Stimulated activated naive B cell treated with anti-CD40 and anti-IgM and Interleukin-4, amounts not matched to agents 10 μg/mL and 1 μg/mL and 100 μg/mL, for 72 hours (primary cell): Measurements from ENCODE around the gene SUPT7L.
"Not testable (repeated sequence)": the region's sequence is repeated elsewhere in the genome, so short reads cannot be mapped to it uniquely, and the experiment has no call there.

Experiments
- ATAC-seq, 2 donors: fragments of 150-1000 bp; cut with Tn5 transposase; replicated peaks; 2 replicates each; pipeline ENCODE4 v1.10.0; 2021; ENCODE audit warnings: moderate library complexity in 1 of 2
- DNase-seq: peaks from one replicate; pipeline ENCODE4 v3.0.0; 2021
- H3K27ac Mint-ChIP-seq: one replicate; pipeline ENCODE4 v1.8.0; 2022; ENCODE audit warnings: mild to moderate bottlenecking, mixed read lengths
- H3K27me3 Mint-ChIP-seq, 2 donors: one replicate each; pipeline ENCODE4 v1.8.0; 2022; ENCODE audit warnings: mixed read lengths in 2 of 2
- H3K36me3 Mint-ChIP-seq, 2 donors: one replicate each; pipeline ENCODE4 v1.8.0; 2022; ENCODE audit warnings: mixed read lengths in 2 of 2, mild to moderate bottlenecking in 1 of 2
- H3K4me1 Mint-ChIP-seq, 2 donors: one replicate each; pipeline ENCODE4 v1.8.0; 2022; ENCODE audit warnings: mixed read lengths in 2 of 2, mild to moderate bottlenecking in 1 of 2
- H3K4me3 Mint-ChIP-seq, 2 donors: one replicate each; pipeline ENCODE4 v1.8.0; 2022; ENCODE audit warnings: mild to moderate bottlenecking in 2 of 2, mixed read lengths in 2 of 2, moderate library complexity in 1 of 2
- H3K9me3 Mint-ChIP-seq, 2 donors: one replicate each; pipeline ENCODE4 v1.8.0; 2022; ENCODE audit warnings: mixed read lengths in 2 of 2, mild to moderate bottlenecking in 1 of 2

The SUPT7L gene

DNA sequence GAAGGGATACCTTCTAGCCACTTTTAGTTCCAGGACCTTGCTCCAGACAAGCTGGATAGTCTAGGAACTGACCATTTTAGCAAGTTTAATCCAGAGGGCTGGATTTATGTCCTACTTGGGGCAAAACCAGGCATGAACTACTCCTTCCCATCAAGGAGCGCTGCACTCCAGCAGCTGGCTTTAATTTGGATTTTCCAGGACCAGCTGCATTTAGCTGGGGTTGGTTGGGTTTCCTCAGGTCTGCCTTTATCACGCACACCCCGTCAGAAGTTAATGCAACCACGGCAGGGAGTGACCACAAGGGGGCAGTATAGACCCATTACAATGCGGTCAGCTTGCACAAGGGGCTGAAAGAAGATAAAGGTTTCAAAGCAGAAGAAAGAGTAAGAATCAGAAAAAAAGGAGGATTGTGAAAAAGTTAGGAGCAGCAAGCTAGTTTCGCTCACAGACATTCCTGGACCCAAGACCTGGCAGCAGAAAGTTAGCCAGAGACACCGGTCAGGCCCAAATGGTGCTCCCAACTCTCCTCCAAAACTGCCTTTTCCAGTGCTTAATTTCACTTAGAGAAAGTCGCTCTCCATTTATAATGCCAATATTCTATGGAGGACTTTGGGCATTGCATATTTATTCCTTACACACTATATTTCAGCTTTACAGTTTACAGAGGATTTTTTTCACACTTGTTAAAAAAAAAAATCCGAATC, 40.4 kb upstream of the SUPT7L start:
- peak; percentile 73 for DNase-seq
- Mint-ChIP-seq H3K9me3 (no peaks in the 10 kb centered on the region), H3K27me3 (peaks cover 0 to 8% of the 10 kb centered on the region in 2 donors), H3K27ac (no peak overlapping the region), H3K4me3 (no peak overlapping the region), H3K4me1 (peaks cover 2 to 6% of the 10 kb centered on the region in 2 donors), H3K36me3 (peaks cover under 1 to 2% of the 10 kb centered on the region in 2 donors)
- peak; percentile 93 to 96 for ATAC-seq

DNA sequence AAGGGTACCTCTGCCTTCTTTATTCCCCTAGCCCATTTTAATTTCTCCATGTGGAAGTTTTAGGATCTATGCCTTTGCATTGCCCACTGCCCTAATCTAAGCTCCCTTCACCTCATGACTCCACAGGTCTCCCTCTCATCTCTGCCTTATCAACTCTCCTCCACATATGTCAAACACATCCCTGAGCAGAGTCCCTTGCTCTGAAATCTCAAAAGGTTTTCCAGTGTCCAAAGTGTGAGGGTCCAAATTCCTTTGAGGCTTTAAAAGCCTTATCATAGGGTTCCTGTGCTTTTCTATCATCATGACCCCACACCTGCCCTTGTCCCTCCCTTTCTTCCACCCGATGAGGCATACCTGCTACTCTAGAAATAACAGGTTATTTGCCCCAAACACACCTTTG, 38.9 kb upstream of the SUPT7L start:
- H3K4me1 Mint-ChIP-seq = peaks cover 2 to 6% of the 10 kb centered on the region in 2 donors

DNA sequence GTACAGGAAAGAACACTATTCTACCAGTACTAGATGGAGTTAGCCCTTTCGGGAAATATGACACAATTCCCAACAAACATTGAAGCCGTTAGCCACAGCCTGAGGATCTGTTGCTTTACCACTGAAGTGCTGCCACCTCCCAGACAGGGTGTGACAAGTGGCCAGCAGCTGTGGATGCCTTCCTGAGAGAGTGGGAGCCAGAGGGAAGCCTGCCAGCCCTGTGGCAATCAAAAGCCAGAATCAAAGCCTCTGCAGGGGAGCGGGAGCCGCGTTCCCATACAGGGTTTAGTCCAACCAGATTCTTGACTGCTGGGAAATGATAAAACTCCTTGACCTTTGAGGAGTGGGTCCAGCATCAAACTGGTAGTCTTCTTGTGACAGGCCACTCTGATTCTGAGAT, 38.3 kb upstream of the SUPT7L start:
- Mint-ChIP-seq H3K36me3 (peaks cover 11% of the 10 kb centered on the region in 2 donors), H3K9me3 (no peaks in the 10 kb centered on the region), H3K4me3 (no peak overlapping the region), H3K27me3 (no peaks in the 10 kb centered on the region), H3K4me1 (peaks cover 2 to 6% of the 10 kb centered on the region in 2 donors), H3K27ac (no peak overlapping the region)
- ATAC-seq = no peak
- no peak for DNase-seq

More for the DNA sequence above, 38.9 kb upstream of the SUPT7L start:
- no peak for DNase-seq
- no peak overlapping the region for H3K27ac Mint-ChIP-seq
- no peak overlapping the region for H3K4me3 Mint-ChIP-seq
- no peaks in the 10 kb centered on the region for H3K27me3 Mint-ChIP-seq
- ATAC-seq = no peak
- no peaks in the 10 kb centered on the region for H3K9me3 Mint-ChIP-seq
- H3K36me3 Mint-ChIP-seq = peaks cover 10 to 11% of the 10 kb centered on the region in 2 donors

DNA sequence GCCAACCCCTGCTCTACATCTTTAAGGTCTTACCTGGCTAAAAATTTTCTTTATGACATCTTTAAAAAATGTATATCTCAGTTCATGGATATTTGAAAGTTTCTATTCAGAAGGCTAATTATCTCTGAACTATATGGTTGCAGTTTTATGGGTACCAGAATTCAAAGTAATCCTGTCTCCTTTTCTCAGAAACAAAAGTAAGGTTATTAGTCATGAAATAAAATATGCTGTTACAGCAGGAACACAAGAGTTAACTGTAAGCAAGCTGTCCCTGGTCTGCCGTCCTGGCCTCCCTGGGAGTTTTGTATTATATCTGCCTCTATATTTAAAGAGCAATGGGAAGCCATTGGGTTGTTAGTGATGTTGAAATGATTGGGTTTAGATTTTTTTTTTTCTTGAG, 34.2 kb upstream of the SUPT7L start:
- DNase-seq = no peak
- no peaks in the 10 kb centered on the region for H3K9me3 Mint-ChIP-seq
- no peaks in the 10 kb centered on the region for H3K27me3 Mint-ChIP-seq
- peaks cover 13 to 26% of the 10 kb centered on the region in 2 donors for H3K36me3 Mint-ChIP-seq
- no peak for ATAC-seq
- H3K27ac Mint-ChIP-seq = no peak overlapping the region
- H3K4me3 Mint-ChIP-seq = no peak overlapping the region
- no peaks in the 10 kb centered on the region for H3K4me1 Mint-ChIP-seq

DNA sequence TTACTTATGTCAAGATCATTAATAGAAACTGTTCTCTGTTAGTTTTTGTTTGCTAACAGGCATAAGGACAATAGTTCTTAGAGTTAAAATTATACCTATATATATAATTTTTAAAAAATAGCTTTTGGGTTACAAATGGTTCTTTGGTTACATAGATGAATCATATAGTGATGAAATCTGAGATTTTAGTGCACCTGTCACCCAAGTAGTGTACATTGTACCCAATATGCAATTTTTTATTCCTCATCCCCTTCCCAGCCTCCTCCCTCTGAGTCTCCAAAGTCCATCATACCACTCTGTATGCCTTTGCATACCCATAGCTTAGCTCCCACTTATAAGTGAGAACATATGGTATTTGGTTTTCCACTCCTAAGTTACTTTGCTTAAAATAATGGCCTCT, 26.6 kb upstream of the SUPT7L start:
- Mint-ChIP-seq H3K36me3 (peaks cover 13 to 39% of the 10 kb centered on the region in 2 donors), H3K27ac (no peak overlapping the region), H3K4me3 (no peak overlapping the region), H3K9me3 (no peaks in the 10 kb centered on the region), H3K4me1 (no peaks in the 10 kb centered on the region), H3K27me3 (no peaks in the 10 kb centered on the region)
- no peak for DNase-seq
- no peak for ATAC-seq

DNA sequence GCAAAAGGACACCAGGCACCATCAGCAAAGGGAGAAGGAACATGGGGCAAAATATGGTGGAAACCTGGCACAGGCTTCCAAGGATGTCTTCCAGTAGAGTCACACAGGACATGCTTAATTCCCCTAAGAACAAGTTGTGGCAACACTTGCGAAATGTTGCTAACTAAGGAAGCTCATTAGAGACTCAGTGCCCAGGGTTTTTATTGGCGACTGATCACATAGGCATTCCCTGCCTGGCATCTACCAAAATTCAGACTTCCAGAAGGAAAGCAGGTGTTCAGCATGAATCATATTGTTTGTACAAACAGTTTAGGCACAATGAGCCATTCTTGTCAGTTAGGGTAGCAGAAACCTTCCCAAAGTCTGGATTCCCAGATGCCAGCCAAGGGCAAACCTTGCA, 26.0 kb upstream of the SUPT7L start:
- DNase-seq (no peak), ATAC-seq (no peak)
- no peak overlapping the region for H3K27ac Mint-ChIP-seq
- H3K9me3 Mint-ChIP-seq = no peaks in the 10 kb centered on the region
- no peaks in the 10 kb centered on the region for H3K4me1 Mint-ChIP-seq
- H3K27me3 Mint-ChIP-seq = no peaks in the 10 kb centered on the region
- no peak overlapping the region for H3K4me3 Mint-ChIP-seq
- peaks cover 19 to 45% of the 10 kb centered on the region in 2 donors for H3K36me3 Mint-ChIP-seq

DNA sequence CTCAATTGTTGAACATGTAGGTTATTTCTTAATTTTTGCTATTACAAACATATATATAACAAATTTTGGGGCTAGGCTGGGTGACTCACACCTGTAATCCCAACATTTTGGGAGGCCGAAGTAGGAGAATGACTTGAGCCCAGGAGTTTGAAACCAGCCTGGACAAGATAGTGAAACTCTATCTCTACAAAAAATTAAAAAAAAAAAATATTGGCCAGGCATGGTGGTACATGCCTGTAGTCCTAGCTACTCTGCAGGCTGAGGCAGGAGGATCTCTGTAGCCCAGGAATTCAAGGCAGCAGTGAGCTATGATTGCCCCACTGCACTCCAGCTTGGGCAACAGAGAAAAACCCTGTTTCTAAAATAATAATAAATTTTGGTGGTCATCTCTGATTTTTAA, 23.8 kb upstream of the SUPT7L start:
- Mint-ChIP-seq H3K36me3 (peaks cover 21 to 47% of the 10 kb centered on the region in 2 donors), H3K4me3 (no peak overlapping the region), H3K27me3 (no peaks in the 10 kb centered on the region), H3K4me1 (peaks cover 2 to 9% of the 10 kb centered on the region in 2 donors), H3K27ac (no peak overlapping the region), H3K9me3 (no peaks in the 10 kb centered on the region)
- DNase-seq (no peak), ATAC-seq (no peak)

DNA sequence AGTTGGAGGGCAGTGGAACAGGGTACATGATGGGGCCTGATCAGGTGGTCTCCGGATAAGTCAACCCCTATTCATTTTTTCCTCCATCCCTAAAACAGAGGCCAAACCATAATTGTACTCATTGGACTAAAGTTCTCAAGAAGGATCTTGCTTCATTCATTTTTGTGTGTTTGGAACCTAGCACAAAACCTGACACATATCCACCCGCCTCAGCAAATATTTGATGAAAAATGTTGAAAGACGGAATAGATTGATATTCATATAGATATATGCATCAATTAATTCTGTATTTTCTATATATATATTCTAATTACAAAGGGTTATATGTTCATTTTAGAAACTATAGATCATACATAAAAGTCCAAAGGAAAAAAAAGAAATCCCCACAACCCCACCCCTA, 22.2 kb upstream of the SUPT7L start:
- peaks cover 21 to 37% of the 10 kb centered on the region in 2 donors for H3K36me3 Mint-ChIP-seq
- DNase-seq = no peak
- no peaks in the 10 kb centered on the region for H3K27me3 Mint-ChIP-seq
- H3K4me1 Mint-ChIP-seq = peaks cover 2 to 9% of the 10 kb centered on the region in 2 donors
- no peaks in the 10 kb centered on the region for H3K9me3 Mint-ChIP-seq
- no peak overlapping the region for H3K27ac Mint-ChIP-seq
- ATAC-seq = no peak
- no peak overlapping the region for H3K4me3 Mint-ChIP-seq

DNA sequence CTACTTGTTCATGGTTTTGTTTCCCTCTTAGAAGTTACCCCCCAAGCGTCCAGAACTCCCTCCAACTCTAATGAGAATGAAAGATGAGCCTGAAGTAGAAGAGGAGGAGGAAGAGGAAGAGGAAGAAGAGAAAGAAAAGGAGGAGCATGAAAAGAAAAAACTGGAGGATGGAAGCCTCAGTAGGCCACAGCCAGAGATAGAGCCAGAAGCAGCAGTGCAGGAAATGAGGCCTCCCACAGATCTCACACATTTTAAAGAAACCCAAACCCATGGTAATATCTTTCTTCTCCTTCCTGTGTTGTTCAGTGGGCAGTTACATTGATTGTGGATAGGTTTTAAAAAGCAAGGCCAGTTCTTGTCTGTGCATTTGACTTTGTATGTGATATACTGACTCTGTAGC, 21.6 kb upstream of the SUPT7L start:
- not testable (repeated sequence) for ATAC-seq, DNase-seq, H3K9me3 Mint-ChIP-seq, H3K4me1 Mint-ChIP-seq, H3K27me3 Mint-ChIP-seq, H3K4me3 Mint-ChIP-seq
- peaks cover 23 to 38% of the 10 kb centered on the region in 2 donors for H3K36me3 Mint-ChIP-seq
- peak overlapping the region; percentile 3 for H3K27ac Mint-ChIP-seq

DNA sequence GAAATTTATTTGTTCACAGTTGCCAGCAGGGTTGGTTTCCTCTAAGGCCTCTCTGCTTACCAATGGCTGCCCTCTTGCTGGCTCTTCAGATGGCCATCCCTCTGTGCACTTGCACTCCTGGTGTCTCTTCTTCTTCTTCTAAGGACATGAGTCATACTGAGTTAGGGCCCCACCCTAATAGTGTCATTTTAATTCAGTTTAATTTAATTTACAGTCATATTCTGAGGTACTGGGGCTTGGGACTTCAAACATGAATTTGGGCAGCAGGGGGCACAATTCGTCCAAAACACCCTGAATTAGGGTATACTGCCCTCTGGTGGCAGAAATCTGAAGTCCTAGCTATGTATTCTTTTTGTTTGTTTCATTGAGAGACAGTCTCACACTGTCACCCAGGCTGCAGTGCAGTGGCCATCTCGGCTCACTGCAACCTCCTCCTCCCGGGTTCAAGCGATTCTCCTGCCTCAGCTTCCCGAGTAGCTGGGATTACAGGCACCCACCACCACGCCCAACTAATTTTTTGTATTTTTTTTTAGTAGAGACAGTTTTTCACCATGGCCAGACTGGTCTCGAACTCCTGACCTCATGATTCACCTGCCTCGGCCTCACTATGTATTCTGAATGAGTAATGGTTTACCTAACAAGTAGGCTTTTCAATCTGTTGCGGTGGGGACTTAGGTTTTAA, 20.1 kb upstream of the SUPT7L start:
- no peak overlapping the region for H3K27ac Mint-ChIP-seq
- H3K9me3 Mint-ChIP-seq = no peaks in the 10 kb centered on the region
- H3K4me3 Mint-ChIP-seq = no peak overlapping the region
- H3K27me3 Mint-ChIP-seq = no peaks in the 10 kb centered on the region
- peaks cover 2 to 9% of the 10 kb centered on the region in 2 donors for H3K4me1 Mint-ChIP-seq
- ATAC-seq = peak; percentile 93 to 96
- H3K36me3 Mint-ChIP-seq = peaks cover 26 to 45% of the 10 kb centered on the region in 2 donors
- DNase-seq = peak; percentile 77

DNA sequence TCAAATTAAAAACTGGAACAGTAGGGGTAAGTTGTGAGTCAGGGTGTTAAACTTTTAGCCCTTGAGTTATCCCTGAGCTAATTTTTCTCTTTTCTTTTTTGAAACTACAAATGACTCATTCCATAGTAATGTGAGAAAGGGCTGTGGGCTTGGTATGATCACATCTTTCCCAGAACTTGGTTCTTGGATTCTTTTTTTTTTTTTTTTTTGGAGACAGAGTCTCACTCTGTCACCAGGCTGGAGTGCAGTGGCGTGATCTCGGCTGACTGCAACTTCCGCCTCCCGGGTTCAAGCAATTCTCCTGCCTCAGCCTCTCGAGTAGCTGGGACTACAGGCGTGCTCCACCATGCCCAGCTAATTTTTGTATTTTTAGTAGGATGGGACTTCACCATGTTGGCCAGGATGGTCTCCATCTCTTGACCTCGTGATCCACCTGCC, 18.9 kb upstream of the SUPT7L start:
- not testable (repeated sequence) for H3K27me3 Mint-ChIP-seq, ATAC-seq

DNA sequence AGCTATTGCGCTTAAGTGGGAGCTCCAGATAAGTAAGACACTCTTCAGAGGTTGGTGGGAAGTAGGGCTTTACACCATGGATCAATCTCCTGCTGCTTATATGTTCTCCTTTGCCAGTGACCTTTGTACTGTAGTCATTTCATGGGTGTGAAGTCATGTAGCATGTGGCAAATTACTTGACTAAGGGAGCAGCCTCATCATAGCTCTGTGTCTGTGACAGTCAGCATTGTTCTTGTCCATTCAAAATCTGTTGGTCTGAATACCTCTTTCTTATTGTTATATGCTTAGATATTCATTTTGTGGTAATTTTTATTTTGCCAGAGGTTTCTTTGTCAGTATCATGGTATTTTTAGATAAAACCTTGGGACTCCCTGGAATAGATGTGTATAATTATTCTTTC, 18.4 kb upstream of the SUPT7L start:
- ATAC-seq (no peak), DNase-seq (no peak)
- Mint-ChIP-seq H3K4me1 (peaks cover 2 to 9% of the 10 kb centered on the region in 2 donors), H3K27me3 (no peaks in the 10 kb centered on the region), H3K4me3 (no peak overlapping the region), H3K36me3 (peaks cover 30 to 43% of the 10 kb centered on the region in 2 donors), H3K27ac (no peak overlapping the region), H3K9me3 (no peaks in the 10 kb centered on the region)

More for the DNA sequence above, 18.9 kb upstream of the SUPT7L start:
- H3K9me3 Mint-ChIP-seq, DNase-seq, H3K4me3 Mint-ChIP-seq, H3K4me1 Mint-ChIP-seq, H3K27ac Mint-ChIP-seq: not testable (repeated sequence)
- H3K36me3 Mint-ChIP-seq = peaks cover 30 to 43% of the 10 kb centered on the region in 2 donors

DNA sequence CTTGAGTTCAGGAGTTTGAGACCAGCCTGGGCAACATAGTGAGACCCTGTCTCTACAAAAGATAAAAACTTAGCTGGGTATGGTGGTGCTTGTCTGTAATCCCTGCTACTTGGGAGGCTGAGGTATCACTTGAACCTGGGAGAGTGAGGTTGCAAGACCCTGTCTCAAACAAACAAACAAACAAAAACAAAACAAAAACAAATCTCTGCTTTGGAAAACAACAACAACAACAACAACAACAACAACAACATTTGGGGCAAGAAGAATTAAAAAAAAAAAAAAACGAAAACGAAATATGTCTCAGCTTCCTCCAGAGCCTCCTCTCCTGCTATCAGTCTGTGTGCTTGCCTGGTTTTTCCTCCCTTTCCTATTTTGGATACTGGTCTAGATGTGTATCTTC, 17.2 kb upstream of the SUPT7L start:
- Mint-ChIP-seq H3K36me3 (peaks cover 30 to 43% of the 10 kb centered on the region in 2 donors), H3K27ac (no peak overlapping the region), H3K9me3 (no peaks in the 10 kb centered on the region)

DNA sequence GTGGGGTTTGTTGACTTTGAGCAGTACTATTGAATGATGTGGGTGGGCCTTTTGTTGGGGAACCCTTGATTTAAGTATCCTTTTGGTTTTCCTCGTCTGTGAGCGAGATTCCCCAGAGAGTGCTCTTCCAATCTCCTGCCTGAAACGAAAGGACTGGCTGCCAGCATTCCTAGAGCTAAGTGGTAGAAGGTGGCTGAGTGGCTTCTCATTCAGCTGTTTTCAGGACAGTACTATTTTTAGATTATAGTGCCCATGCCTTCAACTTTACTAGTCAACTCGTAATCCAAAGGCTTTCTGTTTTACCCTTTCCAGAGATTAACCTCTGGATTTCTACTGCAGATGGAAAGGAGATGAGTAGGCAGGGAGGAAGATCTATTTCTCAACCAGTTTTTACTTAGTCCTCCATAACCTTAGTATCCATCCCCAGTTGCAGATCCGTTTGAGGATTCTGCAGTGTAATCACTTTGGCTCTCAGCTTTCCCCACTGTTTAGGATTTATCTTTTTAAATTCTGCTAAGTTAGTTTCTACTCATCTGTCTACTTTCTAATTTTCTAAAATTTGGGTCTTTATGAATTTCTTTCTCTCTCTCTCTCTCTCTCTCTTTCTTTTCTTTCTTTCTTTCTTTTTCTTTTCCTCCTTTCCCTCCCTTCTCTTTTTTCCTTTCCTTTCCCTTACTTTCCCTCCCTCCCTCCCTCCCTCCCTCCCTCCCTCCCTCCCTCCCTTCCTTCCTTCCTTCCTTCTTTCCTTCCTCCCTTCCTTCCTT, 9.5 kb upstream of the SUPT7L start:
- peaks cover 34 to 41% of the 10 kb centered on the region in 2 donors for H3K36me3 Mint-ChIP-seq
- ATAC-seq (no peak), DNase-seq (no peak)
- H3K4me3 Mint-ChIP-seq = no peak overlapping the region
- H3K9me3 Mint-ChIP-seq = no peaks in the 10 kb centered on the region
- no peaks in the 10 kb centered on the region for H3K27me3 Mint-ChIP-seq
- H3K27ac Mint-ChIP-seq = no peak overlapping the region
- peaks cover 0 to 4% of the 10 kb centered on the region in 2 donors for H3K4me1 Mint-ChIP-seq

More for the DNA sequence above, 17.2 kb upstream of the SUPT7L start:
- Mint-ChIP-seq H3K27me3 (no peaks in the 10 kb centered on the region), H3K4me1 (peaks cover 2 to 9% of the 10 kb centered on the region in 2 donors), H3K4me3 (no peak overlapping the region)
- DNase-seq (no peak), ATAC-seq (no peak)
